ENCODE data around the gene OR52L1. TPM values are rescaled to one million over a fixed set of nuclear protein-coding genes. Genes with fewer than 3 reads are reported as not detected.

The OR52L1 gene
- total and polyA plus RNA-seq, 3 donors from 2014 or later, result 0.79 TPM; not detected in 2

GRCh38 chr11:5994791-5995190, 8.0 kb upstream of the OR52L1 start:
- no peak overlapping the region for H3K4me3 ChIP-seq
- H3K36me3 ChIP-seq (ENCODE audit: low read depth, missing control alignments), result no peaks in the 10 kb centered on the region
- H3K9me3 ChIP-seq, result no peaks in the 10 kb centered on the region
- intact Hi-C loops (cut with DNase I; ENCODE audit: low total_unique reads), result no loop called here
- H3K4me1 ChIP-seq, result no peaks in the 10 kb centered on the region
- 88 to 100% methylated on average over 12 to 14 of the region's 14 CpGs for WGBS, 2 donors
- H3K27ac ChIP-seq, result no peak overlapping the region
- no peaks in the 10 kb centered on the region for H3K27me3 ChIP-seq
- TF ChIP-seq POLR2A (IDR thresholded peaks at IDR 0.05), result no peak
- TF ChIP-seq CTCF (IDR thresholded peaks at IDR 0.05), result no peak
- DNase-seq, result no peak

- Histone ChIP-seq H3K27me3 (no peaks in the 10 kb centered on the region), H3K4me1 (no peaks in the 10 kb centered on the region), H3K36me3 (ENCODE audit: low read depth, missing control alignments) (no peaks in the 10 kb centered on the region), H3K27ac (no peak overlapping the region), H3K4me3 (no peak overlapping the region), H3K9me3 (no peaks in the 10 kb centered on the region)
- TF ChIP-seq POLR2A (IDR thresholded peaks at IDR 0.05) (no peak), CTCF (IDR thresholded peaks at IDR 0.05) (peak; percentile 7 to 61 (median 47))
- WGBS, 2 donors, result 64 to 73% methylated on average over 3 of the region's 3 CpGs
- intact Hi-C loops (cut with DNase I; ENCODE audit: low total_unique reads), result no loop called here
- DNase-seq, result no peak
These were observed 5.9 kb upstream of the OR52L1 start for GRCh38 chr11:5992604-5993251.

GRCh38 chr11:5992150-5992549, 5.4 kb upstream of the OR52L1 start:
- Histone ChIP-seq H3K27ac (no peak overlapping the region), H3K9me3 (no peaks in the 10 kb centered on the region), H3K36me3 (ENCODE audit: low read depth, missing control alignments) (no peaks in the 10 kb centered on the region), H3K4me1 (no peaks in the 10 kb centered on the region), H3K27me3 (no peaks in the 10 kb centered on the region), H3K4me3 (no peak overlapping the region)
- TF ChIP-seq POLR2A (IDR thresholded peaks at IDR 0.05) (no peak), CTCF (IDR thresholded peaks at IDR 0.05) (no peak)
- DNase-seq, result no peak
- WGBS, 2 donors, result 81 to 92% methylated on average over 3 of the region's 3 CpGs
- intact Hi-C loops (cut with DNase I; ENCODE audit: low total_unique reads), result no loop called here

GRCh38 chr11:5989203-5989602, 2.4 kb upstream of the OR52L1 start:
- no peak for DNase-seq

More at GRCh38 chr11:5989203-5989602, 2.4 kb upstream of the OR52L1 start:
- H3K27me3 ChIP-seq, result no peaks in the 10 kb centered on the region
- no peaks in the 10 kb centered on the region for H3K4me1 ChIP-seq
- intact Hi-C loops (cut with DNase I; ENCODE audit: low total_unique reads), result no loop called here
- no peaks in the 10 kb centered on the region for H3K36me3 ChIP-seq (ENCODE audit: low read depth, missing control alignments)
- no peaks in the 10 kb centered on the region for H3K9me3 ChIP-seq
- WGBS, 2 donors, result 92 to 94% methylated on average over 4 of the region's 4 CpGs
- H3K27ac ChIP-seq, result no peak overlapping the region
- H3K4me3 ChIP-seq, result no peak overlapping the region
- TF ChIP-seq POLR2A (IDR thresholded peaks at IDR 0.05) (no peak), CTCF (IDR thresholded peaks at IDR 0.05) (no peak)

Data from testis (tissue), 3 donors.